Spleen (tissue), 7 donors: ENCODE results near the gene SLC4A9.

Source experiments
- CTCF ChIP-seq, 11 experiments: fragments of 200-600 bp in 7 of 11; fragments of 450-650 bp in 4 of 11; sonication (generic) in 4 of 11; IDR thresholded peaks in 8 of 11; conservative IDR thresholded peaks in 3 of 11; 1 replicate in 7 of 11; 2 replicates in 4 of 11; pipeline versions ENCODE4 v1.4.0 to v1.8.0; 2016 to 2021; ENCODE audit warnings: antibody characterized with exemption in 11 of 11, inconsistent platforms in 4 of 11, mild to moderate bottlenecking in 1 of 11
- POLR2A ChIP-seq, 3 donors: fragments of 450-650 bp; IDR thresholded peaks; one replicate each; pipeline ENCODE4 v1.5.1; 2017; ENCODE audit warnings: antibody characterized with exemption in 3 of 3, mild to moderate bottlenecking in 1 of 3
- donor health status: DM: no; HTN: no; CAD: no; lungs with moderate emphysema.
- donor health status: DM: no; HTN: no; CAD: no.
- donor health status: DM: no; HTN: no; CAD: no.

GRCh38 chr5:140391312-140391711 lies 31.3 kb downstream of the SLC4A9 start:
- TF ChIP-seq POLR2A (IDR thresholded peaks at IDR 0.05) (no peak), CTCF (IDR thresholded peaks at IDR 0.05 in 8 of 11, conservative IDR thresholded peaks at IDR 0.05 in 3 of 11) (no peak)
